Suprapubic skin (tissue), 3 donors: ENCODE data around the gene RASSF7.

ENCODE experiments used
- CTCF ChIP-seq, 2 donors: fragments of 200-600 bp in 1 of 2; fragments of 450-650 bp in 1 of 2; sonication (generic) in 1 of 2; IDR thresholded peaks; one replicate each; pipeline ENCODE4 v1.5.1; 2016 to 2019; ENCODE audit warnings: antibody characterized with exemption in 2 of 2, mild to moderate bottlenecking in 1 of 2, moderate library complexity in 1 of 2
- POLR2A ChIP-seq, 2 donors: fragments of 450-650 bp; IDR thresholded peaks; one replicate each; pipeline ENCODE4 v1.6.1; 2017; ENCODE audit warnings: antibody characterized with exemption in 2 of 2, mild to moderate bottlenecking in 2 of 2, moderate library complexity in 2 of 2

- TF ChIP-seq POLR2A (IDR thresholded peaks at IDR 0.05), result no peak
- TF ChIP-seq CTCF (IDR thresholded peaks at IDR 0.05), result no peak
These were observed 32.1 kb downstream of the RASSF7 start for GRCh38 chr11:592918-593317.
